IMR-90 (cell line): ENCODE measurements around the gene HACD2.

Experiments
- BHLHE40 ChIP-seq: fragments of 150-350 bp; IDR thresholded peaks from 2 replicates; pipeline ENCODE4 v1.6.1; 2016; ENCODE audit warnings: mild to moderate bottlenecking, low read depth, low read length
- CEBPB ChIP-seq: IDR thresholded peaks from 2 replicates; pipeline ENCODE4 v1.6.1; 2012; ENCODE audit warnings: low read depth, low read length, improper control_type of control experiment
- CHD1 ChIP-seq: IDR thresholded peaks from 2 replicates; pipeline ENCODE4 v1.6.1; 2012; ENCODE audit warnings: low read depth, low read length, improper control_type of control experiment
- CTCF ChIP-seq: conservative IDR thresholded peaks from 2 replicates; pipeline ENCODE4 v1.5.1; 2012; ENCODE audit warnings: mild to moderate bottlenecking, low read depth, low read length, improper control_type of control experiment
- MAFK ChIP-seq: IDR thresholded peaks from 2 replicates; pipeline ENCODE4 v1.6.1; 2012; ENCODE audit warnings: low read depth, low read length, improper control_type of control experiment
- MAZ ChIP-seq: IDR thresholded peaks from 2 replicates; pipeline ENCODE4 v1.6.1; 2012; ENCODE audit warnings: low read depth, mild to moderate bottlenecking, low read length, improper control_type of control experiment, moderate library complexity, borderline replicate concordance
- MXI1 ChIP-seq: IDR thresholded peaks from 2 replicates; pipeline ENCODE4 v1.6.1; 2012; ENCODE audit warnings: low read depth, mild to moderate bottlenecking, low read length, moderate library complexity, borderline replicate concordance
- NFE2L2 ChIP-seq: fragments of 150-350 bp; IDR thresholded peaks from 2 replicates; pipeline ENCODE4 v1.6.1; 2016; ENCODE audit warnings: low read depth, mild to moderate bottlenecking, low read length
- POLR2A ChIP-seq: IDR thresholded peaks from 2 replicates; pipeline ENCODE4 v1.6.1; 2012; ENCODE audit warnings: mild to moderate bottlenecking, low read depth, low read length
- RCOR1 ChIP-seq: IDR thresholded peaks from 2 replicates; pipeline ENCODE4 v1.6.1; 2012; ENCODE audit warnings: mild to moderate bottlenecking, low read length, improper control_type of control experiment; ENCODE audit not compliant: insufficient replicate concordance
- RFX5 ChIP-seq: IDR thresholded peaks from 2 replicates; pipeline ENCODE4 v1.8.0; 2012; ENCODE audit warnings: low read depth, mild to moderate bottlenecking, low read length, moderate library complexity
- TF ChIP-seq, protein P1 (sequence below): fragments of 150-350 bp; IDR thresholded peaks from 2 replicates; pipeline ENCODE4 v1.6.1; 2016; ENCODE audit warnings: low read depth, mild to moderate bottlenecking, low read length, moderate library complexity, borderline replicate concordance
- TF ChIP-seq, protein P2 (sequence below): fragments of 150-350 bp; IDR thresholded peaks from 2 replicates; pipeline ENCODE4 v1.6.1; 2017; ENCODE audit warnings: mild to moderate bottlenecking, antibody characterized with exemption, low read length, low read depth

- TF ChIP-seq POLR2A (no peak), CTCF (no peak), MXI1 (no peak), MAZ (no peak), NFE2L2 (no peak), CHD1 (no peak), RFX5 (no peak), RCOR1 (no peak), BHLHE40 (no peak), CEBPB (no peak), MAFK (no peak)
- TF ChIP-seq, protein P1, sequence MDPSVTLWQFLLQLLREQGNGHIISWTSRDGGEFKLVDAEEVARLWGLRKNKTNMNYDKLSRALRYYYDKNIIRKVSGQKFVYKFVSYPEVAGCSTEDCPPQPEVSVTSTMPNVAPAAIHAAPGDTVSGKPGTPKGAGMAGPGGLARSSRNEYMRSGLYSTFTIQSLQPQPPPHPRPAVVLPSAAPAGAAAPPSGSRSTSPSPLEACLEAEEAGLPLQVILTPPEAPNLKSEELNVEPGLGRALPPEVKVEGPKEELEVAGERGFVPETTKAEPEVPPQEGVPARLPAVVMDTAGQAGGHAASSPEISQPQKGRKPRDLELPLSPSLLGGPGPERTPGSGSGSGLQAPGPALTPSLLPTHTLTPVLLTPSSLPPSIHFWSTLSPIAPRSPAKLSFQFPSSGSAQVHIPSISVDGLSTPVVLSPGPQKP, result no peak
- TF ChIP-seq, protein P2, sequence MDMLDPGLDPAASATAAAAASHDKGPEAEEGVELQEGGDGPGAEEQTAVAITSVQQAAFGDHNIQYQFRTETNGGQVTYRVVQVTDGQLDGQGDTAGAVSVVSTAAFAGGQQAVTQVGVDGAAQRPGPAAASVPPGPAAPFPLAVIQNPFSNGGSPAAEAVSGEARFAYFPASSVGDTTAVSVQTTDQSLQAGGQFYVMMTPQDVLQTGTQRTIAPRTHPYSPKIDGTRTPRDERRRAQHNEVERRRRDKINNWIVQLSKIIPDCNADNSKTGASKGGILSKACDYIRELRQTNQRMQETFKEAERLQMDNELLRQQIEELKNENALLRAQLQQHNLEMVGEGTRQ, result no peak
These were observed 133.7 kb downstream of the HACD2 start for GRCh38 chr3:123451186-123451585.
